Tibial nerve (tissue), 4 donors: Measurements from ENCODE around the gene WT1. TPM values are rescaled to one million over a fixed set of nuclear protein-coding genes. Genes with fewer than 3 reads are reported as not detected.

Experiments
- DNase-seq, 2 donors: peaks; one replicate each; pipeline ENCODE4 v3.0.0-alpha.2; 2019; ENCODE audit warnings: low spot score in 2 of 2
- H3K27ac ChIP-seq, 4 donors: fragments of 200-600 bp; sonication (generic) in 3 of 4; one replicate each; pipeline ENCODE4 v1.5.1; 2017 to 2019; ENCODE audit warnings: mild to moderate bottlenecking in 1 of 4
- H3K27me3 ChIP-seq, 2 donors: fragments of 200-600 bp; sonication (generic) in 1 of 2; one replicate each; pipeline versions ENCODE4 v1.5.1 to v1.6.0; 2017 to 2019
- H3K36me3 ChIP-seq, 3 donors: fragments of 200-600 bp; sonication (generic); one replicate each; pipeline ENCODE4 v1.5.1; 2018 to 2019
- H3K4me1 ChIP-seq, 4 donors: fragments of 200-600 bp; sonication (generic) in 3 of 4; one replicate each; pipeline ENCODE4 v1.5.1; 2017 to 2019
- H3K4me3 ChIP-seq, 4 donors: fragments of 200-600 bp; sonication (generic) in 3 of 4; one replicate each; pipeline ENCODE4 v1.5.1; 2017 to 2019; ENCODE audit warnings: mild to moderate bottlenecking in 1 of 4, moderate library complexity in 1 of 4
- H3K9me3 ChIP-seq, 4 donors: fragments of 200-600 bp; sonication (generic) in 3 of 4; one replicate each; pipeline ENCODE4 v1.5.1; 2017 to 2019
- CTCF ChIP-seq, 5 experiments: fragments of 200-600 bp in 3 of 5; fragments of 450-650 bp in 2 of 5; sonication (generic) in 3 of 5; IDR thresholded peaks; one replicate each; pipeline ENCODE4 v1.5.1; 2016 to 2019; ENCODE audit warnings: antibody characterized with exemption in 5 of 5, mild to moderate bottlenecking in 3 of 5, moderate library complexity in 2 of 5
- EP300 ChIP-seq, 2 donors: sonication (generic); formaldehyde crosslinking; IDR thresholded peaks; one replicate each; pipeline ENCODE4 v1.6.1; 2017; ENCODE audit warnings: antibody characterized with exemption in 2 of 2, mild to moderate bottlenecking in 1 of 2
- POLR2A ChIP-seq, 2 donors: fragments of 450-650 bp; IDR thresholded peaks; one replicate each; pipeline ENCODE4 v1.6.1; 2017; ENCODE audit warnings: antibody characterized with exemption in 2 of 2, mild to moderate bottlenecking in 2 of 2, moderate library complexity in 2 of 2
- WGBS, 2 donors: methylation state at CpG; one replicate each; pipeline ENCODE4 v1.1.5; 2018; 5-methylcytosine and 5-hydroxymethylcytosine counted together
- total RNA-seq, 4 donors: library from RNA; depleted of rRNA; stranded (reverse); fragments of >200 nt; gene quantifications; one replicate each; pipeline ENCODE4 v1.1.0, GENCODE V29; 2016

Gene WT1
- total RNA-seq, 4 donors from 2014 or later = not detected

- WGBS, 2 donors = 53 to 65% methylated on average over 4 of the region's 4 CpGs
- H3K9me3 ChIP-seq = no peaks in the 10 kb centered on the region
- no peak overlapping the region for H3K27ac ChIP-seq
- DNase-seq = no peak
- peaks cover 0 to 4% of the 10 kb centered on the region in 2 donors for H3K27me3 ChIP-seq
- H3K4me1 ChIP-seq = no peaks in the 10 kb centered on the region
- H3K36me3 ChIP-seq = no peaks in the 10 kb centered on the region
- no peak for TF ChIP-seq CTCF (IDR thresholded peaks at IDR 0.05)
- no peak for TF ChIP-seq EP300 (IDR thresholded peaks at IDR 0.05)
- TF ChIP-seq POLR2A (IDR thresholded peaks at IDR 0.05) = no peak
- H3K4me3 ChIP-seq = no peak overlapping the region
Observed at GRCh38 chr11:32396991-32397390, 38.3 kb downstream of the WT1 start.

GRCh38 chr11:32396331-32396730 is 39.0 kb downstream of the WT1 start:
- no peaks in the 10 kb centered on the region for H3K4me1 ChIP-seq
- WGBS, 2 donors = 65 to 76% methylated on average over 7 of the region's 7 CpGs
- DNase-seq = no peak
- TF ChIP-seq EP300 (IDR thresholded peaks at IDR 0.05) = no peak
- no peak for TF ChIP-seq CTCF (IDR thresholded peaks at IDR 0.05)
- TF ChIP-seq POLR2A (IDR thresholded peaks at IDR 0.05) = no peak
- no peaks in the 10 kb centered on the region for H3K9me3 ChIP-seq
- peaks cover 0 to 4% of the 10 kb centered on the region in 2 donors for H3K27me3 ChIP-seq
- H3K27ac ChIP-seq = no peak overlapping the region
- H3K4me3 ChIP-seq = no peak overlapping the region
- no peaks in the 10 kb centered on the region for H3K36me3 ChIP-seq

- no peak for TF ChIP-seq EP300 (IDR thresholded peaks at IDR 0.05)
- no peak overlapping the region for H3K4me3 ChIP-seq
Observed at GRCh38 chr11:32395127-32395526, 40.2 kb downstream of the WT1 start.

GRCh38 chr11:32392840-32393239 is 42.5 kb downstream of the WT1 start:
- Histone ChIP-seq H3K4me3 (no peak overlapping the region), H3K36me3 (no peaks in the 10 kb centered on the region), H3K4me1 (no peaks in the 10 kb centered on the region), H3K27ac (no peak overlapping the region), H3K9me3 (no peaks in the 10 kb centered on the region), H3K27me3 (no peaks in the 10 kb centered on the region)
- no peak for DNase-seq
- no peak for TF ChIP-seq CTCF (IDR thresholded peaks at IDR 0.05)
- no peak for TF ChIP-seq POLR2A (IDR thresholded peaks at IDR 0.05)
- no peak for TF ChIP-seq EP300 (IDR thresholded peaks at IDR 0.05)
- 80 to 89% methylated on average over 2 of the region's 2 CpGs for WGBS, 2 donors

More at GRCh38 chr11:32395127-32395526, 40.2 kb downstream of the WT1 start:
- Histone ChIP-seq H3K36me3 (no peaks in the 10 kb centered on the region), H3K9me3 (no peaks in the 10 kb centered on the region), H3K27ac (no peak overlapping the region), H3K4me1 (no peaks in the 10 kb centered on the region), H3K27me3 (peaks cover 0 to 4% of the 10 kb centered on the region in 2 donors)
- DNase-seq = no peak
- WGBS, 2 donors = 47 to 52% methylated on average over 4 of the region's 4 CpGs

- no peaks in the 10 kb centered on the region for H3K4me1 ChIP-seq
- no peaks in the 10 kb centered on the region for H3K9me3 ChIP-seq
- no peak for DNase-seq
- no peaks in the 10 kb centered on the region for H3K27me3 ChIP-seq
- H3K27ac ChIP-seq = no peak overlapping the region
- TF ChIP-seq CTCF (IDR thresholded peaks at IDR 0.05) = no peak
- TF ChIP-seq EP300 (IDR thresholded peaks at IDR 0.05) = no peak
- no peak for TF ChIP-seq POLR2A (IDR thresholded peaks at IDR 0.05)
- WGBS, 2 donors = 85 to 94% methylated on average over 8 of the region's 8 CpGs
- no peak overlapping the region for H3K4me3 ChIP-seq
- H3K36me3 ChIP-seq = no peaks in the 10 kb centered on the region
Observed at GRCh38 chr11:32391956-32392553, 43.3 kb downstream of the WT1 start.

- Histone ChIP-seq H3K4me3 (no peak overlapping the region), H3K36me3 (no peaks in the 10 kb centered on the region), H3K27me3 (no peaks in the 10 kb centered on the region), H3K27ac (no peak overlapping the region), H3K4me1 (no peaks in the 10 kb centered on the region), H3K9me3 (no peaks in the 10 kb centered on the region)
- no peak for DNase-seq
- no peak for TF ChIP-seq EP300 (IDR thresholded peaks at IDR 0.05)
- TF ChIP-seq CTCF (IDR thresholded peaks at IDR 0.05) = no peak
- no peak for TF ChIP-seq POLR2A (IDR thresholded peaks at IDR 0.05)
- WGBS, 2 donors = 84 to 86% methylated on average over 3 of the region's 3 CpGs
Observed at GRCh38 chr11:32391479-32391878, 43.9 kb downstream of the WT1 start.
